Measurements from ENCODE around the gene MRFAP1.

GRCh38 chr4:6598641-6599040, 41.8 kb upstream of the MRFAP1 start:
- no peak for TF ChIP-seq POLR2A (IDR thresholded peaks at IDR 0.05; ENCODE audit: low read depth, low read length)
- TF ChIP-seq, protein P1, sequence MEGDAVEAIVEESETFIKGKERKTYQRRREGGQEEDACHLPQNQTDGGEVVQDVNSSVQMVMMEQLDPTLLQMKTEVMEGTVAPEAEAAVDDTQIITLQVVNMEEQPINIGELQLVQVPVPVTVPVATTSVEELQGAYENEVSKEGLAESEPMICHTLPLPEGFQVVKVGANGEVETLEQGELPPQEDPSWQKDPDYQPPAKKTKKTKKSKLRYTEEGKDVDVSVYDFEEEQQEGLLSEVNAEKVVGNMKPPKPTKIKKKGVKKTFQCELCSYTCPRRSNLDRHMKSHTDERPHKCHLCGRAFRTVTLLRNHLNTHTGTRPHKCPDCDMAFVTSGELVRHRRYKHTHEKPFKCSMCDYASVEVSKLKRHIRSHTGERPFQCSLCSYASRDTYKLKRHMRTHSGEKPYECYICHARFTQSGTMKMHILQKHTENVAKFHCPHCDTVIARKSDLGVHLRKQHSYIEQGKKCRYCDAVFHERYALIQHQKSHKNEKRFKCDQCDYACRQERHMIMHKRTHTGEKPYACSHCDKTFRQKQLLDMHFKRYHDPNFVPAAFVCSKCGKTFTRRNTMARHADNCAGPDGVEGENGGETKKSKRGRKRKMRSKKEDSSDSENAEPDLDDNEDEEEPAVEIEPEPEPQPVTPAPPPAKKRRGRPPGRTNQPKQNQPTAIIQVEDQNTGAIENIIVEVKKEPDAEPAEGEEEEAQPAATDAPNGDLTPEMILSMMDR (conservative IDR thresholded peaks at IDR 0.05; ENCODE audit: low read depth, low read length): no peak
- TF ChIP-seq RFX5 (IDR thresholded peaks at IDR 0.05; ENCODE audit: low read depth, low read length): no peak
- TF ChIP-seq SMC3 (IDR thresholded peaks at IDR 0.05; ENCODE audit: low read depth, low read length): no peak
- TF ChIP-seq CEBPB (IDR thresholded peaks at IDR 0.05; ENCODE audit: low read depth, low read length): no peak
